GM18502 (cell line): ENCODE data around the gene ASB1.
"Not testable (repeated sequence)": the region's sequence is repeated elsewhere in the genome, so short reads cannot be mapped to it uniquely, and the experiment has no call there.

Experiments
- ATAC-seq: cut with Tn5 transposase; IDR thresholded peaks from one replicate; pipeline ENCODE4 v1.9.1; 2021; ENCODE audit warnings: mild to moderate bottlenecking; ENCODE audit not compliant: unreplicated experiment, poor library complexity

The ASB1 gene

DNA sequence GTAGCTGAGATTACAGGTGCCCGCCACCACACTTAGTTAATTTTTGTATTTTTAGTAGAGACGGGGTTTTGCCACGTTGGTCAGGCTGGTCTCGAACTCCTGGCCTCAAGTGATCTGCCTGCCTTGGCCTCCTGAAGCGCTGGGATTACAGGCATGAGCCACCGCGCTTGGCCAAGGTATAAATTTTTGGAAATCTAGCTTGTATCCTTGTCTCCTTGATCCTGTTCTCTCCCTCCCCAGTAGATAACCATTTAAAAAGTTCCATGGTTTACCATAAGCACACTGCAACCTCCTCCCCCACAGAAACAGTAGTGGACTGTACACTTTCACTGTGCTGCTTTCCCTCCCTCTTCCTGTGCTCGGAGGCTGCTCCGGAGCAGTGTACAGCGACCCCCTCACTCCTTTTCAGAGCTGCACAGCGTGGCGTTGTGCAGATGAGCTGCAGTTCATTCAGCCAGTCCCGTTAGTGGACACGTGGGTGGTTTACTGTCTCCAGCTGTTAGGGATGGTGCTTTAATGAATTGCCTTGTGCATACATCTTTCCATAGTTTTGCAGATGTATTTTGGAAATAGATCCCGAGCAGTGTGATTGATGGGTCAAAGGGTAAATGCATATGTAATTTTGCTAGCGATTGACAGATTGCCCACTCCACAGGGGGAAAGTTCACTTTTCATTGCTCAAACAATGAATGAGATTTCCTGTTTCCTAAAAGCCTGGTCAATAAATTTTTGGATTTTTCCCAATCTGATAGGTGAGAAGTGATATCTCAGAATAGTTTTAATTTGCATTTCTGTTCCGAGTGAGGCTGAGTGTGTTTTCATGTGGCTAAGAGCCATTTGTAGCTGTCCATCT lies 14.8 kb downstream of the ASB1 start:
- ATAC-seq: no peak

GRCh38 chr2:238442257-238442656 lies 15.5 kb downstream of the ASB1 start:
- ATAC-seq: not testable (repeated sequence)

DNA sequence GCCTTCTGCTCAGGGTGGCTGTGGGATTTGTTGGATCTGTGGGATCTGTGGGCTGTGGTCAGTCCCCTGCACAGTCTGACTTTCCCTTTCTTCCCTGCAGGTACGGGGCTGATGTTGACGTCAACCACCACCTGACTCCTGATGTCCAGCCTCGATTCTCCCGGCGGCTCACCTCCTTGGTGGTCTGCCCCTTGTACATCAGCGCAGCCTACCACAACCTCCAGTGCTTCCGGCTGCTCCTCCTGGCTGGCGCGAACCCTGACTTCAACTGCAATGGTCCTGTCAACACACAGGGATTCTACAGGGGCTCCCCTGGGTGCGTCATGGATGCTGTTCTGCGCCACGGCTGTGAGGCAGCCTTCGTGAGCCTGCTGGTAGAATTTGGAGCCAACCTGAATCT lies 17.5 kb downstream of the ASB1 start:
- ATAC-seq: no peak

GRCh38 chr2:238445409-238446190 lies 18.9 kb downstream of the ASB1 start:
- no peak for ATAC-seq

DNA sequence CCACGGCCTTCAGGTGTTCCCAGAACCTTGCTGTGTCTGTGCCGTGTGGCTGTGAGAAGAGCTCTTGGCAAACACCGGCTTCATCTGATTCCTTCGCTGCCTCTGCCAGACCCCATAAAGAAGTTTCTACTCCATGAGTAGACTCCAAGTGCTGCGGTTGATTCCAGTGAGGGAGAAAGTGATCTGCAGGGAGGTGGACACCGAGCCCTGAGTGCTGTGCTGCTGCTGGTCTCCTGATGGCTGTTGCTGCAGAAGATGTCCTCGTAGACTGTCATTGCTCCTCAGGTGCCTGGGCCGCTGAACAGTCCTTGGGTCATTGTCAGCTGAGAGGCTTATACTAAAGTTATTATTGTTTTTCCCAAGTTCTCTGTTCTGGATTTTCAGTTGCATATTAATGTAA lies 19.6 kb downstream of the ASB1 start:
- no peak for ATAC-seq

DNA sequence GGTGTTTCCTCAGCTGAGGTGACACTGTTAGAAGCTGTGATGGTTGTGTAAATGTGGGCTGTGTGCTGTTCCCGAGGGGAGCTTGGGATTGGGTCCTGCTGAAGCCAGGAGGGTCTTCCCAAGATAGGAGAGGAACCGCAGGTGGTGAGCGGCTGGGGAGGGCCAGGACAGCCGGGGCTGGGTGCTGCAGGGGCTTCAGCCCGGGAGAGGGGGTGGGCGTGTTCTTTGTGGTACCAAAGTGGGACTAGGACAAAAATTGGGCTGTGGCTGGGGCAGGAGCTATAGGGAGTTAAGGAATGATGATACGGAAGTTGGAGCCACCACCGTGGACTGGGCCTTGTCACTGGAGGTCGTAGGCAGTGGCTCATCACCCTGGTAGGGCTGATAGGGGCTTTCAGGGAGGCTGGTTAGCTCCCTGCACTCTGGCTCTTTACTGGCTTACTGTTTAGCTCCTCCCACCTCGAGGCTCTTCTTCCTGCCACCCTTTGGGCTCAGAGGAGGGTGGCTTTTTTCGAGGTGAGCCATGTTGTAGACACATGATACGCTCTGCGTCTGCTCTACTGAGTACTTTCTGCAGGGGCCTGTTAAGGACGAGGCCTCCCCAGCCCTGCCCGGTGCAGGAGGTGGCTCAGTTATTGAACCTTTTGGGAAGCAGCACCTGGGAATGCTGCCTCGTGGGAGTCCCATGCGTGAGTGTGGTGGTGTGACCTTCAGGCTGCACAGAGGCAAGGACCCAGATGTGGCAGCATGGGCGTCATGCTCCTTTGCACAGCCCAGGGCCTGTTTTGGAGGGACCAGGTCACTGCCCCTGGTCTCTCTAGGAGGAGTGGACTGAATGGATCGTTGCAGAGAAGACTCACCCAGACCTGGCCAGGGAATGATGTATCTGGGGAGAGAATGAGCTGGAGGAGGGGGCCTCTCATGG lies 21.6 kb downstream of the ASB1 start:
- no peak for ATAC-seq

DNA sequence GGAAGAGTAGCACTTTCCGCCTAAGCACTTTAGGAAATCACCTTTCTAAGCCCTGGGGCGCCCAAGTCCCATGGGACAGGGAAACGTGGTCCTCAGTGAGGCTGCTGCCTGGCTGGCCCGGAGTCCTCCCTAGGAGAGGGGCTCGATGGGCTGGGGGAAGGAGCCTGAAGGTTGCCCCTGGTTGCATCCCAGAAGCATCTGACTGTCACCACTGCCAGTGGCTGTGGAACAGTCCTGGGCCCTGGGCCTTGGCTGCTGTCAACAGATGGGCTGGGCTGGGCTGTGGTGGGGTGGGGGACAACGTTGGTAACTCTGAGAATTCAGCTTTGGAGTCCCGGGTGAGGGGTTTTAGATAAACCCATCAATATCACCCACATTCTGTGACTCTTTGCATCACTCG lies 22.5 kb downstream of the ASB1 start:
- no peak for ATAC-seq

- no peak for ATAC-seq
Measured at GRCh38 chr2:238449909-238450417, 23.2 kb downstream of the ASB1 start.

GRCh38 chr2:238450440-238450861 lies 23.7 kb downstream of the ASB1 start:
- no peak for ATAC-seq

- ATAC-seq: no peak
Measured at GRCh38 chr2:238453842-238454241, 27.1 kb downstream of the ASB1 start.

DNA sequence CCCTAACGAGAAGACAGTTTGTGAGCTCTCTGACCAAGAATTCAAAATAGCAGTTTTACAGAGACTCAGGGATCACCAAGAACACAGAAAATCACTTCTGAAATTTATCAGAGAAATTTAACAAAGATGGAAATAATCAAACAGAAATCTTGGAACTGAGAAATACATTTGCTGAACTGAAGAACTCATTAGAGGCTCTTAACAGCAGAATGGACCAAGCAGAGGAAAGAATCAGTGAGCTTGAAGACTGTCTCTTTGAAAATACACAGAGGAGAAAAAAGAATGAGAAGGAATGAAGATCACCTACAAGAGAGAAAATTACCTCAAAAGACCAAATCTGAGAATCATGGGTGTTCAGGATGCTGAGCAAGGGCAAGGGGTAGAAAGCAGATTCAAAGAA lies 29.7 kb downstream of the ASB1 start:
- no peak for ATAC-seq

DNA sequence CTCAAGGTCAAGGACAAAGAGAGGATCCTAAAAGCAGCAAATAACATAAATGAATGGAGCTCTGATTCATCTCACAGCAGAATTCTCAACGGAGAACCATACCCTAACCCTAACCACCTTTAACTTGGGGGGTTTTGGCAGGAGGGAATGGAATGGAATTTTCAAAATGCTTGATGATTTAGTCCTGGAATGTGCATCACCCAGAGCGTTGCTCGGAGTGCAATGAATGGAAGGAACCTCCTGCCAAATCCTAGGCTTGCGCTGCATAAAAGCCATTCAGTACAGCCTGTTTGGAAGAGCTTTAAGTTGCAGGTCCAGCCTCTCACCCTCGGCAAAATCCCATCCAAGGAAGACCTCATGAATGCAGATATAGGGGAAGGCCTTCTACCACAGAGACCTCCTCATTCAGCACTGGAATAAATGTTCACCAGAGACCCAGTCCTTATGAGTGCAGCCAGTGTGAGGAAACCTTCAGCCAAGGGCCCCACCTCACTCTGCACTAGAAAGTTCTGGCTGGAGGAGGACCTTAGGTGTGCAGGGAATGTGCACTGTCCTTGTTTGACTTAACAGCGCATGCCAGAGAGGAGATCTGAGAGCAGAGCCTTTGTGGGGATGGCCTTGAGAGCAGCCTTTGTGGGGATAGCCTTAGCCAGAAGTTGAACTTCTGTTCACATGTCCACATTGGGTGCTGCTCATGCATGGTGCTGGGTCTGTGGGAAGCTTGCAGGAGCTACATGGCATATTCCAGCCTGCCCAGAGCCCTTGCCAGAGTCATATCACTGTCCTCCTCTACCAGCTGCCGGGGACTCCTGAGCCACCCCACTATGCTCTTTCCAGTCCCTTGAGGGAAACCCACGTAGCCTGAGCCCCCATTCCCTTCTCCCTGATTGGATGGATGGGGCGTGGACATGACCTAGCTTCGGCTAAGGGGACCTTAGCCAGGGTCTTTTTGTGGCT lies 30.5 kb downstream of the ASB1 start:
- ATAC-seq: no peak

GRCh38 chr2:238457927-238458324 lies 31.2 kb downstream of the ASB1 start:
- ATAC-seq: no peak

- no peak for ATAC-seq
Measured at GRCh38 chr2:238458651-238459050, 31.9 kb downstream of the ASB1 start.

- ATAC-seq: no peak
Measured at GRCh38 chr2:238459081-238459629, 32.4 kb downstream of the ASB1 start.

- no peak for ATAC-seq
Measured at GRCh38 chr2:238461051-238461450, 34.3 kb downstream of the ASB1 start.

GRCh38 chr2:238461491-238461890 lies 34.8 kb downstream of the ASB1 start:
- ATAC-seq: no peak

DNA sequence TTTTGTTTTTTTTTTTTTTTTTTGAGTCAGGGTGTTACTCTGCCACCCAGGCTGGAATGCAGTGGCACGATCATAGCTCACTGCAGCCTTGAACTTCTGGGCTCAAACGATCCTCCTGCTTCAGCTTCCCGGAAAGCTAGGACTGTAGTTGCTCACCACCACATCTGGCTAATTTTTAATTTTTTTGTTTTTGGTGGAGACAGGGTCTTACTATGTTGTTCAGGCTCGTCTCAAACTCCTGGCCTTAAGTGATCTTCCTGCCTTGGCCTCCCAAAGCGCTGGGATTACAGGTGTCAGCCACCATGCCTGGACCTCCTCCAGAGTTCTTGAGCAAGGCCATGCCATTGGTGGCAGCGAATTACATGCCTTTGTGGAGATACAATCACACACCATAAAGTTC lies 35.2 kb downstream of the ASB1 start:
- no peak for ATAC-seq
